Measurements from ENCODE around the gene ACSBG1.

The ACSBG1 gene

DNA sequence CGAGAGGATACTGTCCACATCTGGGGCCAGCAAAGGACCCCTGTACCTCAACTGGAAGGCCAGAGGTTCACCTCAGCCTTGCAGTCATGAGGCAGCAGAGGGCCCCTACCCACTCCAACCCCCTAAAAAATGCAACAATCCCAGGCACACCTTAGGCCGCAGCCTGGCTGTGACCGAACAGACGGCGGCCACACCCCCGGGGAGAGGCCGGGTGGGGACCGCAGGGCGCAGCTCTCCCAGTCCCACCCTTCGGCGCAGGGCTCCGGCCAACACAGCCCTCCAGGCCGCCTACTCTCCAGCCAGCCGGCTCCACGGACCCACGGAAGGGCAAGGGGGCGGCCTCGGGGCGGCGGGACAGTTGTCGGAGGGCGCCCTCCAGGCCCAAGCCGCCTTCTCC lies 29.5 kb upstream of the ACSBG1 start:
- Histone ChIP-seq H3K27ac (ENCODE audit: low read length, poor library complexity, severe bottlenecking) (no peak overlapping the region), H3K4me1 (ENCODE audit: control insufficient read depth, insufficient read depth, low read depth, low read length) (peaks cover 5% of the 10 kb centered on the region), H3K9ac (ENCODE audit: low read length) (peak overlapping the region; percentile 68), H3K14ac (ENCODE audit: low read length in 2 of 2) (no peak overlapping the region), H3K79me1 (replicated peaks; ENCODE audit: low read length, poor library complexity, severe bottlenecking) (no peaks in the 10 kb centered on the region), H2BK120ac (ENCODE audit: low read depth, low read length) (no peak overlapping the region), H2AFZ (ENCODE audit: low read depth, low read length) (no peak overlapping the region), H3K4me3 (ENCODE audit: insufficient read depth in 1 of 2, low read depth in 1 of 2, low read length in 2 of 2) (peak overlapping the region in 1 of 2 experiments; percentile 28), H2BK15ac (ENCODE audit: low read depth, poor library complexity, severe bottlenecking) (no peak overlapping the region), H4K8ac (ENCODE audit: low read length) (no peak overlapping the region), H3K18ac (ENCODE audit: low read depth in 1 of 2, low read length in 2 of 2) (no peak overlapping the region), H3K4me2 (ENCODE audit: low read length, poor library complexity, severe bottlenecking) (no peak overlapping the region), H3K4ac (ENCODE audit: low read depth in 1 of 2, low read length in 2 of 2) (no peak overlapping the region), H2BK12ac (ENCODE audit: low read length in 2 of 2) (no peak overlapping the region), H4K91ac (ENCODE audit: low read length) (no peak overlapping the region), H2AK5ac (ENCODE audit: low read length, severe bottlenecking) (no peak overlapping the region), H3K23ac (ENCODE audit: low read length in 2 of 2) (no peak overlapping the region), H3K9me3 (ENCODE audit: control insufficient read depth, low read length) (no peaks in the 10 kb centered on the region), H3K36me3 (ENCODE audit: control insufficient read depth in 1 of 2, insufficient read depth in 2 of 2, low read depth in 1 of 2, low read length in 2 of 2) (no peaks in the 10 kb centered on the region), H3K27me3 (ENCODE audit: control insufficient read depth in 1 of 2, insufficient read depth in 1 of 2, low read length in 2 of 2) (peaks cover 3 to 4% of the 10 kb centered on the region in 2 experiments), H2BK5ac (ENCODE audit: low read depth, low read length, poor library complexity, severe bottlenecking) (no peak overlapping the region)
- 94% methylated on average over 23 of the region's 23 CpGs for WGBS
- DNase-seq = no peak

DNA sequence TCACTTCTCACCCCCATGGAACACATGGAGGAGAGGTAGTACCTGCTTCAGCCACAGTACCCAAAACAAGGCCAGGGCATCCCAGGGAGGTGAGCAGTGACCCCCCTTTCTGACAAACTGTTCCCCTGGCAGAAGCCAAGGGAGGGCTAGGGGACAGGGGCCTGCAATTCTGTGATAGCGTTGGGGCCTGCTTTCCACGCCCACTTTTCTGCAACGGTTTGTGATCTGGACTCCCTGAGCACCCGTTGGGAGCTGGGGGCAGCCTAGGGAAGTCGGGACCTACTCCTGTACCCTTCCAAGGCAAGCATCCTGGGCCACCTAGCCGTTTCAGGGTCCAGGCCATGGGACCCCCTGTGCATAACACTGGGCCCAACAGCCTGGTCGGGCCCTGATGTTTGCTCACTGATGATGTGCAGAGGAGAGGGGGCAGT lies 29.0 kb upstream of the ACSBG1 start:
- 87% methylated on average over 7 of the region's 7 CpGs for WGBS
- H3K79me1 ChIP-seq (replicated peaks; ENCODE audit: low read length, poor library complexity, severe bottlenecking) = no peaks in the 10 kb centered on the region
- H3K23ac ChIP-seq (ENCODE audit: low read length in 2 of 2) = no peak overlapping the region
- no peak overlapping the region for H3K4me2 ChIP-seq (ENCODE audit: low read length, poor library complexity, severe bottlenecking)
- no peak overlapping the region for H2BK5ac ChIP-seq (ENCODE audit: low read depth, low read length, poor library complexity, severe bottlenecking)
- no peak overlapping the region for H3K4ac ChIP-seq (ENCODE audit: low read depth in 1 of 2, low read length in 2 of 2)
- H3K9me3 ChIP-seq (ENCODE audit: control insufficient read depth, low read length) = no peaks in the 10 kb centered on the region
- H2AK5ac ChIP-seq (ENCODE audit: low read length, severe bottlenecking) = no peak overlapping the region
- no peak overlapping the region for H3K9ac ChIP-seq (ENCODE audit: low read length)
- peaks cover 5% of the 10 kb centered on the region for H3K4me1 ChIP-seq (ENCODE audit: control insufficient read depth, insufficient read depth, low read depth, low read length)
- no peaks in the 10 kb centered on the region for H3K36me3 ChIP-seq (ENCODE audit: control insufficient read depth in 1 of 2, insufficient read depth in 2 of 2, low read depth in 1 of 2, low read length in 2 of 2)
- H3K4me3 ChIP-seq (ENCODE audit: insufficient read depth in 1 of 2, low read depth in 1 of 2, low read length in 2 of 2) = no peak overlapping the region
- no peak overlapping the region for H4K8ac ChIP-seq (ENCODE audit: low read length)
- no peak overlapping the region for H3K27ac ChIP-seq (ENCODE audit: low read length, poor library complexity, severe bottlenecking)
- H2BK15ac ChIP-seq (ENCODE audit: low read depth, poor library complexity, severe bottlenecking) = no peak overlapping the region
- H2BK120ac ChIP-seq (ENCODE audit: low read depth, low read length) = no peak overlapping the region
- H3K14ac ChIP-seq (ENCODE audit: low read length in 2 of 2) = no peak overlapping the region
- no peak overlapping the region for H2BK12ac ChIP-seq (ENCODE audit: low read length in 2 of 2)
- no peak overlapping the region for H2AFZ ChIP-seq (ENCODE audit: low read depth, low read length)
- H3K27me3 ChIP-seq (ENCODE audit: control insufficient read depth in 1 of 2, insufficient read depth in 1 of 2, low read length in 2 of 2) = peaks cover 0 to 4% of the 10 kb centered on the region in 2 experiments
- no peak overlapping the region for H3K18ac ChIP-seq (ENCODE audit: low read depth in 1 of 2, low read length in 2 of 2)
- DNase-seq = no peak
- no peak overlapping the region for H4K91ac ChIP-seq (ENCODE audit: low read length)

DNA sequence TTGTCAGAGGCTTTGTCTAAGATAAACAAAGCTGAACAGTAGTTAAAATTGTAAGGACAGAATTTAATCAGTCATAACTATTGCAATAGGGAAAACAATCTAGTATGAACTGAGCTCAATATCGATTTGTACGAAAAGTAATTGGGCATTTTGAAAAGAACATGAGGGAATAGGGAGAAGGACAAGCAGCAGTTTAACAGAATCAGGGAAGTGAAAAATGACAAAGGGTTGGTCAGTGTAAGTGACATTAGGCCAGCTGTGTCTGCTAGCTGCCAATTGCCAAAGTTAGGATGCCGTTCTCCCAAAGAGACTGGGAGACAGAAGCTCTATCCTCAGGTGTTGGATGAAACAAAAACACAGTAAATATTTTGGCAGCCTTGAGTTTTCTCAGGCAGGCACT lies 26.7 kb upstream of the ACSBG1 start:
- Histone ChIP-seq H3K23ac (ENCODE audit: low read length in 2 of 2) (no peak overlapping the region), H3K14ac (ENCODE audit: low read length in 2 of 2) (no peak overlapping the region), H2BK120ac (ENCODE audit: low read depth, low read length) (no peak overlapping the region), H2BK5ac (ENCODE audit: low read depth, low read length, poor library complexity, severe bottlenecking) (no peak overlapping the region), H2AK5ac (ENCODE audit: low read length, severe bottlenecking) (no peak overlapping the region), H3K79me1 (replicated peaks; ENCODE audit: low read length, poor library complexity, severe bottlenecking) (no peaks in the 10 kb centered on the region), H3K4me2 (ENCODE audit: low read length, poor library complexity, severe bottlenecking) (no peak overlapping the region), H3K9me3 (ENCODE audit: control insufficient read depth, low read length) (no peaks in the 10 kb centered on the region), H3K27ac (ENCODE audit: low read length, poor library complexity, severe bottlenecking) (no peak overlapping the region), H3K18ac (ENCODE audit: low read depth in 1 of 2, low read length in 2 of 2) (no peak overlapping the region), H2BK12ac (ENCODE audit: low read length in 2 of 2) (no peak overlapping the region), H3K36me3 (ENCODE audit: control insufficient read depth in 1 of 2, insufficient read depth in 2 of 2, low read depth in 1 of 2, low read length in 2 of 2) (no peaks in the 10 kb centered on the region), H2BK15ac (ENCODE audit: low read depth, poor library complexity, severe bottlenecking) (no peak overlapping the region), H4K91ac (ENCODE audit: low read length) (no peak overlapping the region), H3K4ac (ENCODE audit: low read depth in 1 of 2, low read length in 2 of 2) (no peak overlapping the region), H3K4me1 (ENCODE audit: control insufficient read depth, insufficient read depth, low read depth, low read length) (peaks cover 5% of the 10 kb centered on the region), H3K4me3 (ENCODE audit: insufficient read depth in 1 of 2, low read depth in 1 of 2, low read length in 2 of 2) (no peak overlapping the region), H2AFZ (ENCODE audit: low read depth, low read length) (no peak overlapping the region), H4K8ac (ENCODE audit: low read length) (no peak overlapping the region), H3K27me3 (ENCODE audit: control insufficient read depth in 1 of 2, insufficient read depth in 1 of 2, low read length in 2 of 2) (peaks cover 0 to 18% of the 10 kb centered on the region in 2 experiments), H3K9ac (ENCODE audit: low read length) (no peak overlapping the region)
- 91% methylated on average over 3 of the region's 3 CpGs for WGBS
- no peak for DNase-seq

DNA sequence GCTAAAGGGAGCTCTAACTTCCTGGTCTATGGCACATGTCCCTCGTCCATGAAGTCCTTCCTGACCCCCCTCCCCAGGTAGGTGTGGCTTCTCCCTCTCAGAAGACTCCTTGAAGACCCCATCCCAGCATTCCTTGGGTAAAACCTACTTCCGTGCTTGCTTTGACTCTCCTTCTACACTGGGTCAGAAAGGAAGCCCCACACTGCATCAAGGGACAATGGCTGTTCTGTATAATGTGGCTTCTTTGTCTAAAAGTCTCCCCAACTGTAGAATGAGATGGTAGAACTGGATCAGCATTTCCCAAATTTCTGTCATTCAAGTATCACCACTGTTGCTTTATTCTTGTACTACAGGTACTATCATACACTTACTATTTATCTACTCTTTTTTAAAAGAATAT lies 26.1 kb upstream of the ACSBG1 start:
- no peak overlapping the region for H2BK5ac ChIP-seq (ENCODE audit: low read depth, low read length, poor library complexity, severe bottlenecking)
- no peak overlapping the region for H3K18ac ChIP-seq (ENCODE audit: low read depth in 1 of 2, low read length in 2 of 2)

More for the DNA sequence above, 26.1 kb upstream of the ACSBG1 start:
- no peak overlapping the region for H3K14ac ChIP-seq (ENCODE audit: low read length in 2 of 2)
- 0% methylated on average over 1 of the region's 2 CpGs for WGBS
- no peak overlapping the region for H2BK15ac ChIP-seq (ENCODE audit: low read depth, poor library complexity, severe bottlenecking)
- no peak overlapping the region for H3K4me3 ChIP-seq (ENCODE audit: insufficient read depth in 1 of 2, low read depth in 1 of 2, low read length in 2 of 2)
- no peak overlapping the region for H3K4me2 ChIP-seq (ENCODE audit: low read length, poor library complexity, severe bottlenecking)
- H3K27ac ChIP-seq (ENCODE audit: low read length, poor library complexity, severe bottlenecking) = no peak overlapping the region
- H2BK12ac ChIP-seq (ENCODE audit: low read length in 2 of 2) = no peak overlapping the region
- no peak overlapping the region for H2BK120ac ChIP-seq (ENCODE audit: low read depth, low read length)
- H3K23ac ChIP-seq (ENCODE audit: low read length in 2 of 2) = no peak overlapping the region
- no peaks in the 10 kb centered on the region for H3K9me3 ChIP-seq (ENCODE audit: control insufficient read depth, low read length)
- no peak overlapping the region for H4K91ac ChIP-seq (ENCODE audit: low read length)
- no peaks in the 10 kb centered on the region for H3K79me1 ChIP-seq (replicated peaks; ENCODE audit: low read length, poor library complexity, severe bottlenecking)
- no peaks in the 10 kb centered on the region for H3K36me3 ChIP-seq (ENCODE audit: control insufficient read depth in 1 of 2, insufficient read depth in 2 of 2, low read depth in 1 of 2, low read length in 2 of 2)
- H4K8ac ChIP-seq (ENCODE audit: low read length) = no peak overlapping the region
- no peak overlapping the region for H3K4ac ChIP-seq (ENCODE audit: low read depth in 1 of 2, low read length in 2 of 2)
- no peak overlapping the region for H2AFZ ChIP-seq (ENCODE audit: low read depth, low read length)
- peaks cover 5% of the 10 kb centered on the region for H3K4me1 ChIP-seq (ENCODE audit: control insufficient read depth, insufficient read depth, low read depth, low read length)
- peaks cover 0 to 18% of the 10 kb centered on the region in 2 experiments for H3K27me3 ChIP-seq (ENCODE audit: control insufficient read depth in 1 of 2, insufficient read depth in 1 of 2, low read length in 2 of 2)
- H2AK5ac ChIP-seq (ENCODE audit: low read length, severe bottlenecking) = no peak overlapping the region
- no peak overlapping the region for H3K9ac ChIP-seq (ENCODE audit: low read length)
- DNase-seq = no peak
